Measurements from ENCODE around the gene GALNT8. TPM values are rescaled to one million over a fixed set of nuclear protein-coding genes. Genes with fewer than 3 reads are reported as not detected.

Gene GALNT8
- total and polyA plus RNA-seq, 9 of the 15 experiments (the other 6 are each of a cell fraction or from before 2014, with no cell fraction given): 0.11 to 0.23 (median 0.21) TPM; not detected in 6

DNA sequence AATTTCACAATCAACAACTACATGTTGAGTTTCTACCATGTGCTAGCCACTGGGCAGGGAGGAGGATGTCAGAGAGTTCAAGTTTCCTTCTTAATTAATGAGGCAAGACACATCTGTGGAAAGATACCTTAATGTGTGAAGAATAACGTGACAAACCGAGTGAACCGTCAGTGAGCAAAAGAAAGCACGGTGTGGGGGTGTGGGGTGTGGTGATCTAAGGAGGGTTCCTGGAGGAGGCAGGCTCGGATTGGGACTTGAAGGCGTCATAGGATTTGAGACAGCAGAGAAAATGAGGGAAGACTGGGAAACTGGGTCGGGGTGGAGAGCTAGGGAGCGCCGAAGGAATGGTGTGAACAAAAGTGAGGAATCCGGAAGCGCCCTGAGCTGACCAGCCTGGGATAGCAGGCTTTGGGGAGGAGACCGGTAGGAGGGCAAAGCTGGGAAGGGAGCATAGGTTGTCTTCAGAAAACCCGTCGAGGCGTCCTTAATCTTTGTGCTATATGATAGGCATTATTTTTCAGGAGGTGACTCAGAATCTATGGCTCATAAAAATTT is 22.3 kb downstream of the GALNT8 start (continued):
- TF ChIP-seq, protein P1, sequence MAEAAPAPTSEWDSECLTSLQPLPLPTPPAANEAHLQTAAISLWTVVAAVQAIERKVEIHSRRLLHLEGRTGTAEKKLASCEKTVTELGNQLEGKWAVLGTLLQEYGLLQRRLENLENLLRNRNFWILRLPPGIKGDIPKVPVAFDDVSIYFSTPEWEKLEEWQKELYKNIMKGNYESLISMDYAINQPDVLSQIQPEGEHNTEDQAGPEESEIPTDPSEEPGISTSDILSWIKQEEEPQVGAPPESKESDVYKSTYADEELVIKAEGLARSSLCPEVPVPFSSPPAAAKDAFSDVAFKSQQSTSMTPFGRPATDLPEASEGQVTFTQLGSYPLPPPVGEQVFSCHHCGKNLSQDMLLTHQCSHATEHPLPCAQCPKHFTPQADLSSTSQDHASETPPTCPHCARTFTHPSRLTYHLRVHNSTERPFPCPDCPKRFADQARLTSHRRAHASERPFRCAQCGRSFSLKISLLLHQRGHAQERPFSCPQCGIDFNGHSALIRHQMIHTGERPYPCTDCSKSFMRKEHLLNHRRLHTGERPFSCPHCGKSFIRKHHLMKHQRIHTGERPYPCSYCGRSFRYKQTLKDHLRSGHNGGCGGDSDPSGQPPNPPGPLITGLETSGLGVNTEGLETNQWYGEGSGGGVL (CRISPR knock-in tag; IDR thresholded peaks at IDR 0.05): no peak
- TF ChIP-seq NR2C2 (CRISPR knock-in tag; IDR thresholded peaks at IDR 0.05): no peak
- TF ChIP-seq NR2C2 (tag; IDR thresholded peaks at IDR 0.05): no peak
- TF ChIP-seq ZNF785 (CRISPR knock-in tag; IDR thresholded peaks at IDR 0.05): no peak
- TF ChIP-seq ZNF253 (CRISPR knock-in tag; conservative IDR thresholded peaks at IDR 0.05): no peak
- no peak for TF ChIP-seq TAF1 (IDR thresholded peaks at IDR 0.05; ENCODE audit: control insufficient read depth, extremely low read depth, insufficient read depth, low read length, severe bottlenecking)
- TF ChIP-seq, protein P2, sequence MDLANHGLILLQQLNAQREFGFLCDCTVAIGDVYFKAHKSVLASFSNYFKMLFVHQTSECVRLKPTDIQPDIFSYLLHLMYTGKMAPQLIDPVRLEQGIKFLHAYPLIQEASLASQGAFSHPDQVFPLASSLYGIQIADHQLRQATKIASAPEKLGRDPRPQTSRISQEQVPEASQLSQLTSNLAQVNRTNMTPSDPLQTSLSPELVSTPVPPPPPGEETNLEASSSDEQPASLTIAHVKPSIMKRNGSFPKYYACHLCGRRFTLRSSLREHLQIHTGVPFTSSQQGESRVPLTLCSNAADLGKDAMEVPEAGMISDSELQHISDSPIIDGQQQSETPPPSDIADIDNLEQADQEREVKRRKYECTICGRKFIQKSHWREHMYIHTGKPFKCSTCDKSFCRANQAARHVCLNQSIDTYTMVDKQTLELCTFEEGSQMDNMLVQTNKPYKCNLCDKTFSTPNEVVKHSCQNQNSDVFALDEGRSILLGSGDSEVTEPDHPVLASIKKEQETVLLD (IDR thresholded peaks at IDR 0.05): no peak
- TF ChIP-seq SMARCA5 (IDR thresholded peaks at IDR 0.05): no peak
- TF ChIP-seq ZC3H11A (IDR thresholded peaks at IDR 0.05; ENCODE audit: low read depth, low read length): no peak

Measured in K562 (cell line).